Activated B cell treated with CpG ODN at 0.5 μM for 24 hours (primary cell): Measurements from ENCODE around the gene TSN. TPM values are rescaled to one million over a fixed set of nuclear protein-coding genes. Genes with fewer than 3 reads are reported as not detected.
"Not testable (repeated sequence)": the region's sequence is repeated elsewhere in the genome, so short reads cannot be mapped to it uniquely, and the experiment has no call there.

Experiments used
- ATAC-seq: fragments of 200-7000 bp; cut with Tn5 transposase; one replicate; pipeline ENCODE4 v1.10.0; 2021; ENCODE audit warnings: low read depth, mild to moderate bottlenecking, moderate library complexity
- CTCF ChIA-PET: fragments of 350-600 bp; sonication (Branson Sonifier 250); formaldehyde crosslinking; loops from one replicate; lab custom pipeline; 2021; ENCODE audit warnings: antibody characterized with exemption; lab: Charles Lee
- POLR2A ChIA-PET: fragments of 350-600 bp; sonication (Branson Sonifier 250); formaldehyde crosslinking; loops from one replicate; lab custom pipeline; 2021; ENCODE audit warnings: antibody characterized with exemption; lab: Charles Lee
- DNase-seq: peaks from one replicate; pipeline ENCODE4 v3.0.0; 2022
- H3K27ac Mint-ChIP-seq: one replicate; pipeline ENCODE4 v1.8.0; 2020; ENCODE audit warnings: mixed read lengths
- H3K27me3 Mint-ChIP-seq: one replicate; pipeline ENCODE4 v1.8.0; 2021; ENCODE audit warnings: mixed read lengths
- H3K36me3 Mint-ChIP-seq: one replicate; pipeline ENCODE4 v1.8.0; 2021; ENCODE audit warnings: low read depth, mixed read lengths
- H3K4me1 Mint-ChIP-seq: one replicate; pipeline ENCODE4 v1.8.0; 2021; ENCODE audit warnings: mixed read lengths
- H3K4me3 Mint-ChIP-seq: one replicate; pipeline ENCODE4 v1.8.0; 2020; ENCODE audit warnings: mild to moderate bottlenecking, mixed read lengths
- H3K9me3 Mint-ChIP-seq: one replicate; pipeline ENCODE4 v1.8.0; 2020; ENCODE audit warnings: mixed read lengths
- CTCF ChIP-seq: fragments of 200-600 bp; IDR thresholded peaks from one replicate; pipeline ENCODE4 v1.8.0; 2022; ENCODE audit warnings: antibody characterized with exemption, mild to moderate bottlenecking
- intact Hi-C: fragments of 100-400 bp; cut with micrococcal nuclease; formaldehyde crosslinking; loops from one replicate; pipeline ENCODE4 v1.15.1; 2024
- total RNA-seq: library from RNA; stranded (reverse); gene quantifications from 2 replicates; pipeline ENCODE4 v1.2.3, GENCODE V29; 2022

Gene TSN
- total RNA-seq, 1 donor from 2014 or later = 60.8 TPM

GRCh38 chr2:121709776-121710469, 45.5 kb upstream of the TSN start:
- intact Hi-C loops = no loop called here
- POLR2A ChIA-PET = no interaction called here

GRCh38 chr2:121710470-121711170, 44.8 kb upstream of the TSN start:
- H3K9me3 Mint-ChIP-seq = no peaks in the 10 kb centered on the region
- no peaks in the 10 kb centered on the region for H3K4me1 Mint-ChIP-seq
- intact Hi-C loops = no loop called here
- CTCF ChIA-PET = no interaction called here
- no peak for TF ChIP-seq CTCF
- ATAC-seq = no peak
- DNase-seq = no peak
- no peak overlapping the region for H3K27ac Mint-ChIP-seq
- POLR2A ChIA-PET = no interaction called here
- H3K4me3 Mint-ChIP-seq = no peak overlapping the region
- H3K36me3 Mint-ChIP-seq = no peaks in the 10 kb centered on the region
- peaks cover 4% of the 10 kb centered on the region for H3K27me3 Mint-ChIP-seq

More at GRCh38 chr2:121709776-121710469, 45.5 kb upstream of the TSN start:
- Mint-ChIP-seq H3K36me3 (no peaks in the 10 kb centered on the region), H3K27me3 (peaks cover 4% of the 10 kb centered on the region), H3K27ac (no peak overlapping the region), H3K9me3 (no peaks in the 10 kb centered on the region), H3K4me1 (no peaks in the 10 kb centered on the region), H3K4me3 (no peak overlapping the region)
- CTCF ChIA-PET = no interaction called here
- TF ChIP-seq CTCF = no peak
- no peak for DNase-seq
- ATAC-seq = no peak

- H3K9me3 Mint-ChIP-seq, H3K4me3 Mint-ChIP-seq, DNase-seq, H3K27me3 Mint-ChIP-seq, H3K4me1 Mint-ChIP-seq, H3K36me3 Mint-ChIP-seq, ATAC-seq, intact Hi-C loops, POLR2A ChIA-PET, H3K27ac Mint-ChIP-seq, CTCF ChIA-PET: not testable (repeated sequence)
These were observed 44.0 kb upstream of the TSN start for GRCh38 chr2:121711481-121711880.

- H3K4me3 Mint-ChIP-seq = no peak overlapping the region
These were observed 39.3 kb upstream of the TSN start for GRCh38 chr2:121716126-121716525.

GRCh38 chr2:121717529-121717928, 37.9 kb upstream of the TSN start:
- no peaks in the 10 kb centered on the region for H3K9me3 Mint-ChIP-seq
- CTCF ChIA-PET = interaction anchor here (1.0 to 3.6 kb wide), 4 partner anchors 185 to 315 kb away, joined by 3 to 40 read pairs (median 4); partner anchors contain the start of gene RNU4ATAC
- H3K27me3 Mint-ChIP-seq = no peaks in the 10 kb centered on the region
- H3K27ac Mint-ChIP-seq = no peak overlapping the region
- no peak overlapping the region for H3K4me3 Mint-ChIP-seq
- POLR2A ChIA-PET = interaction anchor here (2.7 kb wide), 1 partner anchor 187 kb away, joined by 29 read pairs; the partner anchor contains the start of gene RNU4ATAC
- no peak for ATAC-seq
- peaks cover 3% of the 10 kb centered on the region for H3K4me1 Mint-ChIP-seq
- TF ChIP-seq CTCF = no peak
- intact Hi-C loops = no loop called here
- DNase-seq = no peak
- no peaks in the 10 kb centered on the region for H3K36me3 Mint-ChIP-seq

More at GRCh38 chr2:121716126-121716525, 39.3 kb upstream of the TSN start:
- intact Hi-C loops = no loop called here
- POLR2A ChIA-PET = interaction anchor here (0.8 kb wide), 1 partner anchor 186 kb away, joined by 3 read pairs; the partner anchor contains the start of gene RNU4ATAC
- H3K36me3 Mint-ChIP-seq = no peaks in the 10 kb centered on the region
- H3K27me3 Mint-ChIP-seq = no peaks in the 10 kb centered on the region
- H3K4me1 Mint-ChIP-seq = peaks cover 3% of the 10 kb centered on the region
- H3K27ac Mint-ChIP-seq = no peak overlapping the region
- ATAC-seq (no peak), DNase-seq (no peak)
- H3K9me3 Mint-ChIP-seq = no peaks in the 10 kb centered on the region
- no peak for TF ChIP-seq CTCF
- CTCF ChIA-PET = interaction anchor here (1.0 to 1.4 kb wide), 3 partner anchors 119 to 313 kb away, joined by 3 to 5 read pairs (median 3); no protein-coding TSS in a partner anchor
